ENCODE measurements around the gene DOCK7. TPM values are rescaled to one million over a fixed set of nuclear protein-coding genes. Genes with fewer than 3 reads are reported as not detected.
A peak's percentile ranks its signal among the peaks of the same experiment; 100 is the strongest.

The DOCK7 gene
- total and polyA plus RNA-seq, 4 donors, result 6.1 to 64.1 (median 29.3) TPM

DNA sequence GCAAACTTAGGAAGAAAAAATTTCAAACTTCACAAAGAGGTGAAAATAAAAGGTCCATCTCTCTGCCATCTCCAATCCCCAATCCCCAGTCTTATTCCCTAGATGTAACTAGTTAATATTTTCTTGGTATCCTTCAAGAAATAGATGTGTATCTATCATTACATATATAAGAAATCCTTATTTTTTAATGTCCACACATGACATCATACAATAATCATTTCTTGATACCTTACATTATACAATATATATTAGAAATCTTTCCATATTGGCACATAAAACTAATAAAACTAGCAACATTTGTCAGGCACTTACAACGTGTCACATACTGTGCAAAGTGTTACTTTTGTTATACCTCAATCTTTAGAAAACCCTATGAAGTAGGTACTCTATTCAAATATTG lies 16.2 kb downstream of the DOCK7 start:
- Histone ChIP-seq H3K27ac (ENCODE audit: low read depth in 1 of 2, low read length in 2 of 2) (no peak overlapping the region), H3K4me3 (ENCODE audit: low read length in 2 of 2) (no peak overlapping the region), H3K36me3 (ENCODE audit: control insufficient read depth in 1 of 2, insufficient read depth in 2 of 2, low read length in 1 of 2) (no peaks in the 10 kb centered on the region), H3K9me3 (ENCODE audit: control insufficient read depth, low read length) (no peaks in the 10 kb centered on the region), H3K27me3 (ENCODE audit: control insufficient read depth in 1 of 2, insufficient read depth in 2 of 2, low read length in 1 of 2) (no peaks in the 10 kb centered on the region), H3K4me1 (ENCODE audit: control insufficient read depth in 1 of 2, insufficient read depth in 2 of 2, low read length in 2 of 2) (peaks cover 0 to 1% of the 10 kb centered on the region in 2 donors)
- DNase-seq (no peak), ATAC-seq (ENCODE audit: low FRiP score) (no peak)
- 43% methylated on average over 1 of the region's 1 CpG for WGBS, 2 donors
- intact Hi-C loops (cut with DNase I), result no loop called here

DNA sequence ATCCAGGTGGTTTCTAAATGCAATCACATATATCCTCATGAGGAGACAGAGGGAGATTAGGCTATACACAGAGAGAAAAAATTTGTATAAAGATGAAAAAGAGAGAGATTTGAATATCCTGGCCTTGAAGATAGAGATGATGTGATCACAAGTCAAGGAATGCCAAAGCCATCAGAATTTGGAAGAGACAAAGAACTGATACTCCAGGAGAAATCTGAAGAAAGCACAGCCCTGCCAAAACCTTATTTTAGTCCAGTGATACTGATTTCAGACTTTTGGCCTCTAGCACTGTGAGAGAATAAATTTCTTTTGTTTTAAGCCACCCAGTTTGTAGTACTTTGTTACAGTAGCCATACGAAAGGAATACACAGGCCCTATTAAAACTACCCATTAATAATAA lies 33.4 kb downstream of the DOCK7 start:
- 17 to 39% methylated on average over 1 of the region's 1 CpG for WGBS, 2 donors
- Histone ChIP-seq H3K27me3 (ENCODE audit: control insufficient read depth in 1 of 2, insufficient read depth in 2 of 2, low read length in 1 of 2) (no peaks in the 10 kb centered on the region), H3K9me3 (ENCODE audit: control insufficient read depth, low read length) (no peaks in the 10 kb centered on the region), H3K4me3 (ENCODE audit: low read length in 2 of 2) (no peak overlapping the region), H3K4me1 (ENCODE audit: control insufficient read depth in 1 of 2, insufficient read depth in 2 of 2, low read length in 2 of 2) (peaks cover 0 to 5% of the 10 kb centered on the region in 2 donors), H3K36me3 (ENCODE audit: control insufficient read depth in 1 of 2, insufficient read depth in 2 of 2, low read length in 1 of 2) (no peaks in the 10 kb centered on the region), H3K27ac (ENCODE audit: low read depth in 1 of 2, low read length in 2 of 2) (no peak overlapping the region)
- no peak for DNase-seq
- ATAC-seq (ENCODE audit: low FRiP score), result no peak
- intact Hi-C loops (cut with DNase I), result no loop called here

DNA sequence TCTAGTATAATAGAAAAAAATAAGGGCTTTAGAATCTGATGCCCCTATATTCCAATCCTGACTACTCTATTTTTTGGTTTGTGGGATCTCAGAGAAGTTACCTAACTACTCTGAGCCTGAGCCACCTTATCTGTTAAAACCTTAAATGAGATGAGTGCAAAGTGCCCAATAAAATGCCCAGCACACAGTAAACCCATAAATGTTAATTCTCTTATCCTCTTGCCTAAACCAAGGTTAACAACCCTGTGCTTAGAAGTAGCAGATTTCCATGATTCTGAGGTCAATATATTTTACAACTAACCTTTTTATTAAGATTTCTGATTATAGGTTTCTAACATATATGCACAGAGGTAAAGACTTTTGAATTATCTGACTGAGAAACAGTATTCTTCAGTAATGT lies 35.8 kb downstream of the DOCK7 start:
- DNase-seq (no peak), ATAC-seq (ENCODE audit: low FRiP score) (no peak)
- H3K27me3 ChIP-seq (ENCODE audit: control insufficient read depth in 1 of 2, insufficient read depth in 2 of 2, low read length in 1 of 2), result no peaks in the 10 kb centered on the region
- no peak overlapping the region for H3K4me3 ChIP-seq (ENCODE audit: low read length in 2 of 2)
- no peak overlapping the region for H3K27ac ChIP-seq (ENCODE audit: low read depth in 1 of 2, low read length in 2 of 2)
- intact Hi-C loops (cut with DNase I), result no loop called here
- H3K4me1 ChIP-seq (ENCODE audit: control insufficient read depth in 1 of 2, insufficient read depth in 2 of 2, low read length in 2 of 2), result peaks cover 1 to 5% of the 10 kb centered on the region in 2 donors
- no peaks in the 10 kb centered on the region for H3K9me3 ChIP-seq (ENCODE audit: control insufficient read depth, low read length)
- no peaks in the 10 kb centered on the region for H3K36me3 ChIP-seq (ENCODE audit: control insufficient read depth in 1 of 2, insufficient read depth in 2 of 2, low read length in 1 of 2)

DNA sequence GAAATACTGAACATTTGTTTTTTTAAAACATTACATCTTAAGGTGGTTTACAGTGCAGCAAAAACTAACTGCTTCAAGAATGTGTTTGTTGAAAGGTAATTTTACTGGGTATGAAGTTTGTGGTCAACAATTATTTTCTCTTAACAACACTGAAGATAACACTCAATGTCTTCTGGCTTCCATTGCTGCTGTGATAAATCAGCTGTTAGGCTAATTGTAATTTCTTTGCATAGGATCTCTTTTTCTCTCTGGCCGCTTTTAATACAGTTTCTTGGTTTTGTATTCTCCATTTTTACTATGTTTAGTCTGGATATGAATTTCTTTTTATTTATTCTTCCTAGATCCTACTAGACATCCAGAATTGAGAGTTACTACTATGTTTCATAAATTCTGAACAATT lies 44.9 kb downstream of the DOCK7 start:
- Histone ChIP-seq H3K4me1 (ENCODE audit: control insufficient read depth in 1 of 2, insufficient read depth in 2 of 2, low read length in 2 of 2) (peaks cover 0 to 1% of the 10 kb centered on the region in 2 donors), H3K36me3 (ENCODE audit: control insufficient read depth in 1 of 2, insufficient read depth in 2 of 2, low read length in 1 of 2) (no peaks in the 10 kb centered on the region), H3K4me3 (ENCODE audit: low read length in 2 of 2) (no peak overlapping the region), H3K27ac (ENCODE audit: low read depth in 1 of 2, low read length in 2 of 2) (no peak overlapping the region), H3K9me3 (ENCODE audit: control insufficient read depth, low read length) (no peaks in the 10 kb centered on the region), H3K27me3 (ENCODE audit: control insufficient read depth in 1 of 2, insufficient read depth in 2 of 2, low read length in 1 of 2) (no peaks in the 10 kb centered on the region)
- DNase-seq, result no peak
- ATAC-seq (ENCODE audit: low FRiP score), result no peak
- WGBS, 2 donors, result 97 to 100% methylated on average over 1 of the region's 1 CpG
- intact Hi-C loops (cut with DNase I), result no loop called here

DNA sequence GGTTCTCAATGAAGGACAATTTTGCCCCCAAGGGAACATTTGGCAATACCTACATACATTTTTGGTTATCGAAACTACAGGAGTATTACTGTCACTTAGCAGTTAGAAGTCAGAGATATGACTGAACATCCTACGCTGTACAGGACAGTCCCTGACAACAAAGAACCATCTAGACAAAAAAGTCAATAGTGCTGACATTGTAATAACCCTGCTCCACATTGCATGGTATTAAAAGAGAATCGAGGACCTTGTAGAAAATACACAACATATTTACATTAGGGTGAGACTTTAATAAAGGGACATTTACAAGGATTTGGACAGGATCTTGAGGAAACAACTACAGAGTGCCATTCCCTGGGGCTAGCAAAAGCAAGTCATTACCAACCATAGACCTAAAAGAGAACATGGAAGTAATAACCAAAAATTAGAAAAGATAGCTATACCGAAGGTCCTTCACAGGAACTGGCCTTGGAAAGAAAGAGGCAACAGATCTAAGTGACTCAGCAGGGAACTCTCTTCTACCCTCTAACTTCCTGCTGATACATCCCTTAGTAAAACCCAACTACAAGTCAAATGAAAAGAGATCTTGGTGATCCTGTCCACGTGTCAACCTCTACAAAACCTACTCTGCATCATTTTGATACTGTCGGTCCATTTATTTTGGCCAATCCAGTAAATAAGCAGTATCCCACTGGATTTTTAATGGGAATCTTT lies 50.6 kb downstream of the DOCK7 start:
- Histone ChIP-seq H3K27me3 (ENCODE audit: control insufficient read depth in 1 of 2, insufficient read depth in 2 of 2, low read length in 1 of 2) (no peaks in the 10 kb centered on the region), H3K27ac (ENCODE audit: low read depth in 1 of 2, low read length in 2 of 2) (no peak overlapping the region), H3K4me1 (ENCODE audit: control insufficient read depth in 1 of 2, insufficient read depth in 2 of 2, low read length in 2 of 2) (no peaks in the 10 kb centered on the region), H3K9me3 (ENCODE audit: control insufficient read depth, low read length) (no peaks in the 10 kb centered on the region), H3K4me3 (ENCODE audit: low read length in 2 of 2) (no peak overlapping the region), H3K36me3 (ENCODE audit: control insufficient read depth in 1 of 2, insufficient read depth in 2 of 2, low read length in 1 of 2) (no peaks in the 10 kb centered on the region)
- intact Hi-C loops (cut with DNase I), result no loop called here
- 90 to 94% methylated on average over 6 of the region's 6 CpGs for WGBS, 2 donors
- DNase-seq (no peak), ATAC-seq (ENCODE audit: low FRiP score) (no peak)

- Histone ChIP-seq H3K27me3 (ENCODE audit: control insufficient read depth in 1 of 2, insufficient read depth in 2 of 2, low read length in 1 of 2) (no peaks in the 10 kb centered on the region), H3K36me3 (ENCODE audit: control insufficient read depth in 1 of 2, insufficient read depth in 2 of 2, low read length in 1 of 2) (peaks cover 0 to 3% of the 10 kb centered on the region in 2 donors), H3K4me1 (ENCODE audit: control insufficient read depth in 1 of 2, insufficient read depth in 2 of 2, low read length in 2 of 2) (no peaks in the 10 kb centered on the region), H3K9me3 (ENCODE audit: control insufficient read depth, low read length) (no peaks in the 10 kb centered on the region), H3K27ac (ENCODE audit: low read depth in 1 of 2, low read length in 2 of 2) (no peak overlapping the region), H3K4me3 (ENCODE audit: low read length in 2 of 2) (no peak overlapping the region)
- no peak for ATAC-seq (ENCODE audit: low FRiP score)
- intact Hi-C loops (cut with DNase I), result no loop called here
- WGBS, 2 donors, result 97 to 98% methylated on average over 1 of the region's 1 CpG
- DNase-seq, result no peak
Measured at GRCh38 chr1:62628506-62628905, 59.7 kb downstream of the DOCK7 start.

DNA sequence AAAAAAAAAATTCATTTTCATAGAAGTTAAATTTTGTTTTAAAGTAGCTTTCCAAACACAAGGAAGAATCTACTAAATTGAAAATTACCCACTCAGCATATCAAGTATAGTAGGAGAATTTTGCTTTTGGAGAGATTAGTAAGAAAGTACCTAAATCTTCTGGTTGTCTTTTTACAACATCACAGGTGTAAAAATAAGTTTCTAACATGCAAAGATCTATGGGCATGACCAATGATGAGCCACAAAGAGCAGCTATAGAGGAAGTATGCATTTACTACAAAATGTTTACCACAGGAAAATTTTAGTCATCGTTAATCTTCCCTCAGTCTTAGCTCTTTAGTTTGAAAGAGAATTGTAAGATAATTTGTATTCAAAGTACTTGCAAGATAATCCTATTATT lies 62.8 kb downstream of the DOCK7 start:
- Histone ChIP-seq H3K4me3 (ENCODE audit: low read length in 2 of 2) (no peak overlapping the region), H3K36me3 (ENCODE audit: control insufficient read depth in 1 of 2, insufficient read depth in 2 of 2, low read length in 1 of 2) (peaks cover 0 to 2% of the 10 kb centered on the region in 2 donors), H3K27ac (ENCODE audit: low read depth in 1 of 2, low read length in 2 of 2) (no peak overlapping the region), H3K9me3 (ENCODE audit: control insufficient read depth, low read length) (no peaks in the 10 kb centered on the region), H3K4me1 (ENCODE audit: control insufficient read depth in 1 of 2, insufficient read depth in 2 of 2, low read length in 2 of 2) (no peaks in the 10 kb centered on the region), H3K27me3 (ENCODE audit: control insufficient read depth in 1 of 2, insufficient read depth in 2 of 2, low read length in 1 of 2) (no peaks in the 10 kb centered on the region)
- intact Hi-C loops (cut with DNase I), result no loop called here
- ATAC-seq (ENCODE audit: low FRiP score) (no peak), DNase-seq (no peak)
- WGBS, 2 donors, result 90 to 98% methylated on average over 1 of the region's 1 CpG

GRCh38 chr1:62621907-62622306 lies 66.3 kb downstream of the DOCK7 start:
- intact Hi-C loops (cut with DNase I), result no loop called here
- ATAC-seq (ENCODE audit: low FRiP score) (peak; percentile 54), DNase-seq (no peak)
- no peak overlapping the region for H3K27ac ChIP-seq (ENCODE audit: low read depth in 1 of 2, low read length in 2 of 2)
- H3K27me3 ChIP-seq (ENCODE audit: control insufficient read depth in 1 of 2, insufficient read depth in 2 of 2, low read length in 1 of 2), result no peaks in the 10 kb centered on the region
- WGBS, 2 donors, result 94 to 95% methylated on average over 1 of the region's 1 CpG
- no peaks in the 10 kb centered on the region for H3K36me3 ChIP-seq (ENCODE audit: control insufficient read depth in 1 of 2, insufficient read depth in 2 of 2, low read length in 1 of 2)
- no peak overlapping the region for H3K4me3 ChIP-seq (ENCODE audit: low read length in 2 of 2)
- no peaks in the 10 kb centered on the region for H3K4me1 ChIP-seq (ENCODE audit: control insufficient read depth in 1 of 2, insufficient read depth in 2 of 2, low read length in 2 of 2)
- no peaks in the 10 kb centered on the region for H3K9me3 ChIP-seq (ENCODE audit: control insufficient read depth, low read length)

DNA sequence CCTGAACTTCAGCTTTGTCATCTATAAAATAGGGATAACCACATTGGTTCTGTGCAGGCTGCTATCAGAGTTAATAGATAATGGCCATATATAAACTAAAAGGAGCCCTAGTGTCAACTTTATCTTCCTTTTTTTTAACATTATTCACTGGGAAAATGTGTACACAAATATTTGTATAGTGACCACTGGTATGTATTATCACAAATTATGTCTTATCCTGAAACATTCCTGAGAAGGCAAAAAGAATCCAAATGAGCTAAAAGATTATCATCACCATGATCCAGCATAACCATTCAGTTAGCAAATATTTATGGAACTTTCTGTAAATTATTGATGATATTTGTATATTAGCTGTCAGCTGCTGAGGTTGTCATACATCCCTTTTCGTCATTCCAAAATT lies 74.3 kb downstream of the DOCK7 start:
- Histone ChIP-seq H3K27ac (ENCODE audit: low read depth in 1 of 2, low read length in 2 of 2) (no peak overlapping the region), H3K27me3 (ENCODE audit: control insufficient read depth in 1 of 2, insufficient read depth in 2 of 2, low read length in 1 of 2) (no peaks in the 10 kb centered on the region), H3K4me3 (ENCODE audit: low read length in 2 of 2) (no peak overlapping the region), H3K9me3 (ENCODE audit: control insufficient read depth, low read length) (no peaks in the 10 kb centered on the region), H3K4me1 (ENCODE audit: control insufficient read depth in 1 of 2, insufficient read depth in 2 of 2, low read length in 2 of 2) (no peaks in the 10 kb centered on the region), H3K36me3 (ENCODE audit: control insufficient read depth in 1 of 2, insufficient read depth in 2 of 2, low read length in 1 of 2) (peaks cover 0 to 2% of the 10 kb centered on the region in 2 donors)
- ATAC-seq (ENCODE audit: low FRiP score) (no peak), DNase-seq (no peak)
- intact Hi-C loops (cut with DNase I), result no loop called here
- 88 to 97% methylated on average over 1 of the region's 1 CpG for WGBS, 2 donors

Data from aorta (tissue), 5 donors.